Right atrium auricular region (tissue), 2 donors: ENCODE results near the gene AGPAT1. TPM values are rescaled to one million over a fixed set of nuclear protein-coding genes. Genes with fewer than 3 reads are reported as not detected.

Source experiments
- DNase-seq: peaks from one replicate; pipeline ENCODE4 v3.0.0-alpha.2; 2019; ENCODE audit warnings: low spot score
- H3K27ac ChIP-seq, 2 donors: fragments of 200-600 bp; sonication (generic); 1 replicate in 1 of 2; 2 replicates in 1 of 2; pipeline ENCODE4 v1.5.1; 2016 to 2019
- H3K27me3 ChIP-seq, 2 donors: fragments of 200-600 bp; sonication (generic); one replicate each; pipeline versions ENCODE4 v1.5.1 to v1.6.0; 2017 to 2019
- H3K36me3 ChIP-seq: fragments of 200-600 bp; sonication (generic); one replicate; pipeline ENCODE4 v1.5.1; 2016
- H3K4me1 ChIP-seq, 2 donors: fragments of 200-600 bp; sonication (generic); one replicate each; pipeline versions ENCODE4 v1.5.1 to v1.6.0; 2017 to 2019
- H3K4me3 ChIP-seq, 2 donors: fragments of 200-600 bp; sonication (generic); 1 replicate in 1 of 2; 2 replicates in 1 of 2; pipeline ENCODE4 v1.5.1; 2017 to 2019; ENCODE audit warnings: mild to moderate bottlenecking in 1 of 2, moderate library complexity in 1 of 2
- H3K9me3 ChIP-seq, 2 donors: fragments of 200-600 bp; sonication (generic); one replicate each; pipeline ENCODE4 v1.5.1; 2019
- total RNA-seq, 2 donors: library from RNA; depleted of rRNA; stranded (reverse); fragments of >200 nt; gene quantifications; one replicate each; pipeline ENCODE4 v1.1.0, GENCODE V29; 2016
- TF ChIP-seq, protein P1 (sequence below), 2 donors: fragments of 200-600 bp; sonication (generic); IDR thresholded peaks; one replicate each; pipeline ENCODE4 v1.5.1; 2019; ENCODE audit warnings: antibody characterized with exemption in 2 of 2

AGPAT1 gene
- total RNA-seq, 2 donors from 2014 or later = 59.6 to 77.1 TPM

DNA sequence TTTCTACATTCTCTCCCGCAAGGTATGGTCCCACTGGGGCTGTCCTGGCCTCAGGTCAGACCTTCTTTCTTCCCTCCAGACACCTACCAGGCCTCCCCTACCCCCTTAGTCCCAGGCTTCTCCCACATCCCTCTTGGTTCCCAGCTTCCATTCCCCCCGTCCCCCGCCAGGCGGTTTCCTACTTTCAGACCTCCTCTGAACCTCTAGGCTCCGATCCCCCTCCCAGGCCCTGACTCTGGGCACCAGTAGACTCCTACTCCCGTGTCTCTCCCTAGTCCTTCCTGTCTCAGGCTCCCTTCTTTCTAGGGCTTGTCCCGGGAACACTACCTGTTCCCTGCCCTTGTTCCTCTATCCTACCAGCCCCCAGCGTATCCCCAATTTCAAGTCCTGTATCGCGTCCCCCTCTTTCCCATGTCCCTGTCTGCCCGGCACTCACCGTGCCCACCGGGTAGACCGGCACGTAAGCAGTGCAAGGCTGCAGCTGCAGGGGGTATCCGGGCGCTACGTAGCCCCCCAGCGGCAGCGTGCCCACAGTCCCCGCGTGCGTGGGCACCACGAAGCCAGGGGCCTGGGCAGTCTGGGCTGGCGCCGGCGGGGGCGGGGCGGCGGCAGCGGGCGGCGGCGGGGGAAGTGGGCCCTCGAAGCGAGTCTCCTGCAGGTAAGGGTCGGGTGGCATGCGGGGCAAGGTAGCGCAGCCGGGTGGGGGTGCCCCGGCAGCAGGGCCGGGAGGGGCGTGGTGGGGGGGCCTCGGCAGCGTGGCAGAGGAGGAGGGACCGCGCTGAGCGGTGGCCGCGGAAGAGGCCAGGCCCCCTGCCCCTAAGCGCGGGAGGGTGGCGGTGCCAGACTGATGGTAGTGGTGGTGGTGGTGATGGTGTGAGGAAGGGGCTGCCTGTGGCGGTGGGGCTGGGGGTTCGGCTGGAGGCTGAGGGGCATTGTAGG is 25.7 kb downstream of the AGPAT1 start:
- no peaks in the 10 kb centered on the region for H3K9me3 ChIP-seq
- H3K36me3 ChIP-seq = no peaks in the 10 kb centered on the region
- no peak overlapping the region for H3K27ac ChIP-seq
- no peaks in the 10 kb centered on the region for H3K27me3 ChIP-seq
- TF ChIP-seq, protein P1, sequence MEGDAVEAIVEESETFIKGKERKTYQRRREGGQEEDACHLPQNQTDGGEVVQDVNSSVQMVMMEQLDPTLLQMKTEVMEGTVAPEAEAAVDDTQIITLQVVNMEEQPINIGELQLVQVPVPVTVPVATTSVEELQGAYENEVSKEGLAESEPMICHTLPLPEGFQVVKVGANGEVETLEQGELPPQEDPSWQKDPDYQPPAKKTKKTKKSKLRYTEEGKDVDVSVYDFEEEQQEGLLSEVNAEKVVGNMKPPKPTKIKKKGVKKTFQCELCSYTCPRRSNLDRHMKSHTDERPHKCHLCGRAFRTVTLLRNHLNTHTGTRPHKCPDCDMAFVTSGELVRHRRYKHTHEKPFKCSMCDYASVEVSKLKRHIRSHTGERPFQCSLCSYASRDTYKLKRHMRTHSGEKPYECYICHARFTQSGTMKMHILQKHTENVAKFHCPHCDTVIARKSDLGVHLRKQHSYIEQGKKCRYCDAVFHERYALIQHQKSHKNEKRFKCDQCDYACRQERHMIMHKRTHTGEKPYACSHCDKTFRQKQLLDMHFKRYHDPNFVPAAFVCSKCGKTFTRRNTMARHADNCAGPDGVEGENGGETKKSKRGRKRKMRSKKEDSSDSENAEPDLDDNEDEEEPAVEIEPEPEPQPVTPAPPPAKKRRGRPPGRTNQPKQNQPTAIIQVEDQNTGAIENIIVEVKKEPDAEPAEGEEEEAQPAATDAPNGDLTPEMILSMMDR (IDR thresholded peaks at IDR 0.05) = no peak
- H3K4me1 ChIP-seq = peaks cover 0 to 31% of the 10 kb centered on the region in 2 donors
- DNase-seq = no peak
- H3K4me3 ChIP-seq = peak overlapping the region in 1 of 2 donors; percentile 15

DNA sequence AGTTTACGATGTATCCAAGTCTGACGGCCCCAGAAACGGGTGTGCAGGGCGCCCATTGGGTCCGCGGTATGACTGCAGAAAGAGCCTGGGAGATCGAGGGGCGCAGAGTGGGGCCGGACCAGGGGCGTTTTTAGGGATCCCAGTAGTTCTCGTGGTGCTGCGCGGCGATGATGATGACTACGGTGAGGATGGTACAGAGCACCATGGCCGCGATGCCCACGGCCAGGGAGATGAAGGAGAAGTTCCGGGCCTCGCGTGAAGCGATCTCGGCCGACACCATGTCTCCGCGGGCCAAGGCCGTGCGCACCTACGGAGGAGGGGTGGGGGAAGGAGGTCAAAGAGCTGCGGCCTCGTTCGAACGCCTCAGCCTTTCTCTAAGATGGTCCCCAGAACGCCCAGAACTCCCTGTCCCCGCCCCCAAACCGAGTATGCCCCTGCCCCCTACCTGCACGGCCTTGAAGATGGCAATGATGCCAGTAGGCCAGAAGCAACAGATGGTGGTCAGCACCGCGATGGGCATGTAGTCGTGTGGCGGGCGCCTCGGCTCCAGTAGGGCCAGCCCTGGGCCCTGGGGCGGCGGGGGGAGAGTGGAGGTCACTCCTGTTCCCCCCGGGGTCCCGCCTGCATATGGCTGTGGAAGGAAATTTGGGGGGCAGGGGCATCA is 26.7 kb downstream of the AGPAT1 start:
- H3K4me3 ChIP-seq = peak overlapping the region; percentile 30 to 41

DNA sequence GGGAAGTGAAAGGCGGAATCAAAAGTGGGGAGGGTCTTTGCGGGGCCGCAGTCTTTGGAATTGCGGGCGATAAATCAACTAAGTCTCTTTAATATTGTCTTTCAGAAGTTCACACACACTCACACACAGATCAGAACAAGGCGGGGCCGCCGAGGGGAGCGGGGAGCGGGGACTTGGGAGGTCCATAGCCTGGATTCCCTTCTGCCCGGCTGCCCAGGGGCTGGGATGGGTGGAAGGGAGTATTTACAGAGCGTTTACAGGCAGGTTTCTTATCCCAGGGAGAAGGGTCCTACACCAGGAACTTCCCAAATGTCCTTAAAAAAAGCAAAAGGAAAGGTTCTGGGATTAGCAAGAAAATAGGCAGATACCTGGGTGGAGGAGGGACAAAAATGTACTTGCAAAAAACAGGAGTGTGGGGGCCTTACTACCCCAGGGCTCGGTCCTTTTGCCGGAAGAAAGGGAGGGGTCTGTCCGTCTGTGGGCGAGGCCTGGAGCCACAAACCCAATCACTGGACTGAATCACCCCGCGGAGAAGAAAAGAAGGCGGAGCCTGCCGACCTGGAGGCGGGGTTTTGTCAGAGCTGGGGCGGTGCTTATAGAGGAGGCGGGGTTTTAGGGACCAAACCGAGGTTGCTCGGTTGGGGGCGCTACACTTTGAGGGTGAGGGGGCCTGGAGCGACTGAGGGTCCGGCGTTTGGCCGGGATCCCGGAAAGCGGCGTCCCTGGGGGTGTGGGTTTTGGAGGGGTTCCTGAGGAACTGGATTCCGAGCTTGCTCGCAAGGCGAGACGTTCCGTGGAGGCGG is 27.4 kb downstream of the AGPAT1 start:
- Histone ChIP-seq H3K4me3 (peak overlapping the region; percentile 30 to 41), H3K27ac (no peak overlapping the region), H3K4me1 (peaks cover 0 to 20% of the 10 kb centered on the region in 2 donors), H3K27me3 (no peaks in the 10 kb centered on the region), H3K36me3 (no peaks in the 10 kb centered on the region), H3K9me3 (no peaks in the 10 kb centered on the region)
- TF ChIP-seq, protein P1 (IDR thresholded peaks at IDR 0.05) = peak in 1 of 2 donors; percentile 40
- peak; percentile 78 for DNase-seq

More for the DNA sequence above, 26.7 kb downstream of the AGPAT1 start:
- DNase-seq = no peak
- Histone ChIP-seq H3K36me3 (no peaks in the 10 kb centered on the region), H3K9me3 (no peaks in the 10 kb centered on the region), H3K27ac (no peak overlapping the region), H3K27me3 (no peaks in the 10 kb centered on the region), H3K4me1 (peaks cover 0 to 23% of the 10 kb centered on the region in 2 donors)
- TF ChIP-seq, protein P1 (IDR thresholded peaks at IDR 0.05) = no peak

DNA sequence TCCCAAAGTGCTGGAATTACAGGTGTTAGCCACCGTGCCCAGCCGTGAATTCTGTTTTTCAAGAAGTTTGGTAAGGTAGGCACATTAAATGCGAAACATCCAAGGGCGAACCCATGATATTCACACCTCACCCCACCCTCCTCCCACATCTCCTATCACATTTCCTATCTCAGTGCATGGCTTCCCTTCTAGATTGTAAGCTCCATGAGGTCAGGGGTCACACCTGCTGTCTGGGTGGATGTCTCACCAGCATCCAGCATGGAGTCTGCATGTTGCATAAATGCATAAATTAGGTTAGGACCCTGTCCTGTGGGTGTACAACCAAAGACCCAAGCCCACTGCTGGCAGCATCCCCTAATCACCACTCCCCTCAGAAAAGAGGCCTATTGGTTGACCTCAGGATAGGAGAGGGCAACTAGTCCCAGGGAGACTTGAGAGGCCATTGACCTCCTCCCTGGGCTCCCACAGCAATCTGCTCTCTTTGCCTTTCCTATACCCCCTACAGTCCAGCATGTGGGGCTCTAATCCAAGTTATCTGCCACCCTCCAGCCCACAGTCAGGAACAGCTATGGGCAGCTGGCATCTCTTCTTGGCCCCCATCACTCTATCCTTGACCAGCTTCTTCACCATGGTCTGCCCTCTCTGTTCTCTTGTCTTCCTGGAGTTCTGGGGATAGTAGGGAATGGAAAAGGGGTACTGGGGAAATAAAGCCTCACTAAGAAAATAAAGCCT is 28.3 kb downstream of the AGPAT1 start:
- no peak overlapping the region for H3K27ac ChIP-seq
- H3K4me3 ChIP-seq = no peak overlapping the region
- H3K9me3 ChIP-seq = no peaks in the 10 kb centered on the region
- no peak for DNase-seq
- TF ChIP-seq, protein P1 (IDR thresholded peaks at IDR 0.05) = no peak
- H3K36me3 ChIP-seq = no peaks in the 10 kb centered on the region
- H3K4me1 ChIP-seq = peaks cover 0 to 11% of the 10 kb centered on the region in 2 donors
- no peaks in the 10 kb centered on the region for H3K27me3 ChIP-seq

DNA sequence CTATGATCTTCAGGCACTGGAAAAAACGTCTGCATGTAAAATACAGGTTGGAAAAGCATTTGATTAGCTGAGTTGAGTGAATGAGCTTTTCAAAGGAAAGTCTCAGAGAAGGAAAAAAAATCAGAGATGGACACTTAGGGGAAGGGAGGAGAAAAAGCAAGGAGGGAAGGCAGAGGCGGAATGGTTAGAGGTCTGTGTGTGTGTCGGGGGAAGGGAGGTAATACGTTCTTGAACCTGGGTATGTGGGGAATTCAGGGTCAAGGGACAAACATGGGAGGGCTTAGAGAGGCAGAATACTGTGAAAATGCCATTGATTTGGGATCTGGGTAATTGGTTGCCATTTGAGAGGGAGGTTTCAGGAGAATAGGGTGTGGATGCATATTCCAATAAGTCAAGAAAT is 29.2 kb downstream of the AGPAT1 start:
- Histone ChIP-seq H3K36me3 (no peaks in the 10 kb centered on the region), H3K27ac (no peak overlapping the region), H3K27me3 (no peaks in the 10 kb centered on the region), H3K9me3 (no peaks in the 10 kb centered on the region), H3K4me1 (peaks cover 0 to 4% of the 10 kb centered on the region in 2 donors), H3K4me3 (no peak overlapping the region)
- TF ChIP-seq, protein P1 (IDR thresholded peaks at IDR 0.05) = no peak
- DNase-seq = no peak
